Mesenchymal stem cell (in vitro differentiated cells and primary cell): Measurements from ENCODE around the gene DGCR8.

Source experiments
- DNase-seq: peaks from one replicate; pipeline ENCODE4 v3.0.0-alpha.2; 2013
- H2AFZ ChIP-seq: one replicate; pipeline ENCODE4 v1.6.1; 2013; ENCODE audit warnings: low read depth, mild to moderate bottlenecking, control low read depth, inconsistent platforms, low read length, moderate library complexity
- H2AK5ac ChIP-seq: 2 replicates; pipeline ENCODE4 v1.6.1; 2013; ENCODE audit warnings: low read length, moderate library complexity, mild to moderate bottlenecking, inconsistent platforms; ENCODE audit not compliant: severe bottlenecking
- H2BK120ac ChIP-seq: one replicate; pipeline ENCODE4 v1.6.1; 2013; ENCODE audit warnings: low read depth, mild to moderate bottlenecking, inconsistent platforms, low read length, moderate library complexity
- H2BK12ac ChIP-seq, 2 experiments: one replicate each; pipeline ENCODE4 v1.6.1; 2013; ENCODE audit warnings: inconsistent platforms in 2 of 2, low read length in 2 of 2, mild to moderate bottlenecking in 2 of 2, moderate library complexity in 2 of 2, control low read depth in 1 of 2
- H2BK15ac ChIP-seq: one replicate; pipeline ENCODE4 v1.6.1; 2013; ENCODE audit warnings: mild to moderate bottlenecking, low read depth, inconsistent platforms; ENCODE audit not compliant: poor library complexity, severe bottlenecking
- H2BK5ac ChIP-seq: 2 replicates; pipeline ENCODE4 v1.6.1; 2013; ENCODE audit warnings: low read depth, mild to moderate bottlenecking, low read length, control low read depth, inconsistent platforms; ENCODE audit not compliant: poor library complexity, severe bottlenecking
- H3K14ac ChIP-seq, 2 experiments: one replicate each; pipeline ENCODE4 v1.6.1; 2013; ENCODE audit warnings: inconsistent platforms in 2 of 2, low read length in 2 of 2, control low read depth in 1 of 2, mild to moderate bottlenecking in 1 of 2, moderate library complexity in 1 of 2
- H3K18ac ChIP-seq, 2 experiments: one replicate each; pipeline ENCODE4 v1.6.1; 2013; ENCODE audit warnings: inconsistent platforms in 2 of 2, low read length in 2 of 2, control low read depth in 1 of 2, low read depth in 1 of 2, mild to moderate bottlenecking in 1 of 2
- H3K23ac ChIP-seq, 2 experiments: one replicate each; pipeline ENCODE4 v1.6.1; 2013; ENCODE audit warnings: inconsistent platforms in 2 of 2, low read length in 2 of 2, mild to moderate bottlenecking in 2 of 2, moderate library complexity in 2 of 2, control low read depth in 1 of 2
- H3K27ac ChIP-seq: 2 replicates; pipeline ENCODE4 v1.5.1; 2013; ENCODE audit warnings: mild to moderate bottlenecking, moderate library complexity, low read length, control low read depth, inconsistent platforms; ENCODE audit not compliant: poor library complexity, severe bottlenecking
- H3K27me3 ChIP-seq, 2 experiments: 2 replicates each; pipeline versions ENCODE4 v1.6.1 to v1.7.0; 2013; ENCODE audit warnings: low read length in 2 of 2, mild to moderate bottlenecking in 2 of 2, moderate library complexity in 2 of 2, control low read depth in 1 of 2, inconsistent platforms in 1 of 2; ENCODE audit not compliant: control insufficient read depth in 1 of 2, insufficient read depth in 1 of 2
- H3K36me3 ChIP-seq, 2 experiments: 2 replicates each; pipeline versions ENCODE4 v1.6.1 to v1.7.0; 2013; ENCODE audit warnings: low read length in 2 of 2, control low read depth in 1 of 2, inconsistent platforms in 1 of 2, low read depth in 1 of 2, mild to moderate bottlenecking in 1 of 2; ENCODE audit not compliant: insufficient read depth in 2 of 2, control insufficient read depth in 1 of 2
- H3K4ac ChIP-seq, 2 experiments: one replicate each; pipeline ENCODE4 v1.6.1; 2013; ENCODE audit warnings: inconsistent platforms in 2 of 2, low read length in 2 of 2, mild to moderate bottlenecking in 2 of 2, moderate library complexity in 2 of 2, control low read depth in 1 of 2, low read depth in 1 of 2
- H3K4me1 ChIP-seq: 2 replicates; pipeline ENCODE4 v1.6.1; 2013; ENCODE audit warnings: low read depth, low read length, control low read depth; ENCODE audit not compliant: control insufficient read depth, insufficient read depth
- H3K4me2 ChIP-seq: 2 replicates; pipeline ENCODE4 v1.6.1; 2013; ENCODE audit warnings: low read length, mild to moderate bottlenecking, inconsistent platforms; ENCODE audit not compliant: poor library complexity, severe bottlenecking
- H3K4me3 ChIP-seq, 2 experiments: 2 replicates each; pipeline versions ENCODE4 v1.5.1 to v1.7.0; 2013; ENCODE audit warnings: low read length in 2 of 2, mild to moderate bottlenecking in 2 of 2, control low read depth in 1 of 2, low read depth in 1 of 2; ENCODE audit not compliant: insufficient read depth in 1 of 2
- H3K79me1 ChIP-seq: replicated peaks from 2 replicates; pipeline ENCODE4 v1.6.1; 2013; ENCODE audit warnings: mild to moderate bottlenecking, control low read depth, low read length, inconsistent platforms; ENCODE audit not compliant: poor library complexity, severe bottlenecking
- H3K9ac ChIP-seq: 2 replicates; pipeline ENCODE4 v1.7.0; 2013; ENCODE audit warnings: mild to moderate bottlenecking, low read length, moderate library complexity
- H3K9me3 ChIP-seq: 2 replicates; pipeline ENCODE4 v1.7.0; 2013; ENCODE audit warnings: mild to moderate bottlenecking, low read length; ENCODE audit not compliant: control insufficient read depth
- H4K8ac ChIP-seq: one replicate; pipeline ENCODE4 v1.6.1; 2013; ENCODE audit warnings: inconsistent platforms, mild to moderate bottlenecking, low read length, moderate library complexity
- H4K91ac ChIP-seq: one replicate; pipeline ENCODE4 v1.6.1; 2013; ENCODE audit warnings: mild to moderate bottlenecking, low read length, inconsistent platforms
- WGBS: methylation state at CpG from one replicate; pipeline ENCODE4 v1.1.7; 2013; ENCODE audit warnings: mixed read lengths; 5-methylcytosine and 5-hydroxymethylcytosine counted together

DGCR8 gene

DNA sequence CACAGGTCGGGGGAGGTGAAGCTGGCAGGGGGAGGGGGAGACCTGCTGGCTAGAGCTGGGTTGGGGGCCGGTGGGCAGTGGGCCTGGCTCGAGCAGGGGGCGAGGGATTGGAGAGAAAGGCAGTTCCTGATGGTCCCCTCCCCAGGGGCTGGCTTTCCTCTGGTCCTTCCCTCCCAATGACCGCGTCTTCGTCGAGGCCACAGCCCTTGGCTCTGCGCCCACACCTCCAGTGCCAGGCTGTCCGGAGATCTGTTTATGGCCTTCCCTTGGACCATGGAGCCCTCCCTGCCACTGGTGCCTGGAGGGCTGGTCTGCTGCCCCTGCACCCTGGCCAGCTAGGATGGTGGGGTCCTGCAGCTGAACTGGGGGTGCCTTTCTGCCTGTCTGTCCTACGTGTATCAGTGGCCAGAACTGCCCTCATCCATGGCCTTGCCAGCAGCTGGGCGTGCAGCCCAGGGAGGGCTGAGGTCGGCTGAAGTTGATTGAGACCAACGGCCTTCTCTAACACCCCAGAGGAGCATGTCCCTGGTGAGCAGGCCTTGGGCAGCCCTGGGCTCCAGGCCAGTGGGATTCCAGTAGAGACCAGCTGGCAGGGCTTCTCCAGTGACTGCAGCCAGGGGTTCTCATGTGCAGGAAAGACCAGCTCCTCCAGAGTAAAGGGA is 46.9 kb upstream of the DGCR8 start:
- no peak overlapping the region for H2BK120ac ChIP-seq
- no peak overlapping the region for H3K4me2 ChIP-seq
- H2BK15ac ChIP-seq: no peak overlapping the region
- H3K14ac ChIP-seq: peak overlapping the region in 1 of 2 experiments; percentile 16
- H3K9me3 ChIP-seq: peaks cover 3% of the 10 kb centered on the region
- H2AK5ac ChIP-seq: no peak overlapping the region
- no peak overlapping the region for H3K23ac ChIP-seq
- H2AFZ ChIP-seq: no peak overlapping the region
- peak overlapping the region in 1 of 2 experiments; percentile 14 for H3K4me3 ChIP-seq
- WGBS: 94% methylated on average over 14 of the region's 14 CpGs
- no peak overlapping the region for H2BK12ac ChIP-seq
- peaks cover 33 to 73% of the 10 kb centered on the region in 2 experiments for H3K36me3 ChIP-seq
- no peak overlapping the region for H3K27ac ChIP-seq
- no peak for DNase-seq
- peaks cover 65% of the 10 kb centered on the region for H3K79me1 ChIP-seq
- H3K4me1 ChIP-seq: peaks cover 17% of the 10 kb centered on the region
- H3K27me3 ChIP-seq: no peaks in the 10 kb centered on the region
- no peak overlapping the region for H3K18ac ChIP-seq
- H2BK5ac ChIP-seq: no peak overlapping the region
- H4K8ac ChIP-seq: no peak overlapping the region
- no peak overlapping the region for H3K4ac ChIP-seq
- no peak overlapping the region for H4K91ac ChIP-seq
- no peak overlapping the region for H3K9ac ChIP-seq

DNA sequence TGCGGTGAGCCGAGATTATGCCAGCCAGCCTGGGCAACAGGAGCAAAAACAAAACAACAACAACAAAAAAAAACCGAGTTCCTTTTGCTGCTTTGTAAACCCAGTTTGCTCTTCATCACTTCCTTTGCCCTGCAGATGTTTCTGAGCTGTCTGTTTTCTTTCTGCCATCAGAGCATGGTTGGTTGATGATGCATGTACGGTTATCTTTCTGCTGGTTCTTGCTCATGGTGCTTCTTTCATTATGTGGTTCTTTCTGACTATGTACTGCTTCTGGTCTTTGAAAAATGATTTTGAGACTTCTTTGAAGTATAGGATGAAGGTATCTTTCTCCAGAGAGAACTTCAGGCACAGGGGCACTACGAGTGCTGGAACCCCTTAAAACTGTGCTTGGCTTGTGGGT is 45.9 kb upstream of the DGCR8 start:
- peaks cover 17% of the 10 kb centered on the region for H3K4me1 ChIP-seq
- no peak overlapping the region for H3K27ac ChIP-seq
- H4K91ac ChIP-seq: no peak overlapping the region
- peaks cover 40 to 76% of the 10 kb centered on the region in 2 experiments for H3K36me3 ChIP-seq
- H2AFZ ChIP-seq: no peak overlapping the region
- H3K4me3 ChIP-seq: no peak overlapping the region
- no peaks in the 10 kb centered on the region for H3K27me3 ChIP-seq
- peaks cover 61% of the 10 kb centered on the region for H3K79me1 ChIP-seq
- no peak overlapping the region for H3K4ac ChIP-seq
- no peak overlapping the region for H2BK12ac ChIP-seq
- H3K23ac ChIP-seq: no peak overlapping the region
- peaks cover 3% of the 10 kb centered on the region for H3K9me3 ChIP-seq
- H2BK120ac ChIP-seq: no peak overlapping the region
- H3K9ac ChIP-seq: no peak overlapping the region
- H2AK5ac ChIP-seq: no peak overlapping the region
- H4K8ac ChIP-seq: no peak overlapping the region
- no peak for DNase-seq
- H3K18ac ChIP-seq: no peak overlapping the region
- H3K4me2 ChIP-seq: no peak overlapping the region
- H2BK15ac ChIP-seq: no peak overlapping the region
- 61% methylated on average over 5 of the region's 5 CpGs for WGBS
- H3K14ac ChIP-seq: no peak overlapping the region
- H2BK5ac ChIP-seq: no peak overlapping the region

DNA sequence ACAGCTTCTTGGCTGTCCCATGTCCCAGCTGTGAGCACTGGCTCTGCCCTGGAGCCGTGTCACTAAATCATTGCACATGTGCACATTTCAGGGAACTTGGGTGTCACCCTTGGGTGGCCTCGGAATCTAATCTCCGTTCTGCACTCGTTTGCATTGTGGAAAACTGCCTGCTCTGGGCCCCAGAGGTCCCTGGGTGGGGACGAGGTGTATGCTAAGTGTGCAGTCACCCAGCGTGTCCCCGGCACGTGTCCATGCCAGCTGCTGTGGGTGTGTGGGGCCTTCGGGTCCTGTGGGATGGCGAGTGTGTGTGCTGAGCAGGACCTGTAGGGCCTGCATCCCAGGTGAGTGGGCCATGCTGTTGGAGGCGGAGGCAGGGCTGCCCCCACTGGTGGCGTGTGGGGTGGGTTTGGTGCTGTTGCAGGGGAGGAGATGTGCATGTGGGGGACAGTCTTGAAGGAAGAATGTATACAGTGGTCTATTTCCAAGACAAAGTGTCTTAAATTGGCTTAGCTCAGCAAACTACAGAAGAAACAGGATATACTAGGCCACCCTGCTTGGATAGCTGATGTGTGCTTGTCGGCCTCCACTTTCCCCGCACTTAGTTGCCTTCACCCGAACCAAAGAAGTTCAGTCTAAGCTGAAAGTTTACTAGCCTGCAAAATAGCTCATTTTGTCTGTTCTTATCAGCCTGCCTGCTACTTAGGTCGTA is 44.5 kb upstream of the DGCR8 start:
- no peak overlapping the region for H3K9ac ChIP-seq
- H3K4me2 ChIP-seq: no peak overlapping the region
- peaks cover 15% of the 10 kb centered on the region for H3K4me1 ChIP-seq
- H3K9me3 ChIP-seq: peaks cover 3% of the 10 kb centered on the region
- H2BK5ac ChIP-seq: no peak overlapping the region
- no peaks in the 10 kb centered on the region for H3K27me3 ChIP-seq
- no peak overlapping the region for H2AK5ac ChIP-seq
- H4K91ac ChIP-seq: peak overlapping the region; percentile 15
- H3K14ac ChIP-seq: no peak overlapping the region
- no peak overlapping the region for H3K27ac ChIP-seq
- H3K23ac ChIP-seq: no peak overlapping the region
- H3K18ac ChIP-seq: no peak overlapping the region
- no peak overlapping the region for H2BK120ac ChIP-seq
- peaks cover 53 to 80% of the 10 kb centered on the region in 2 experiments for H3K36me3 ChIP-seq
- no peak overlapping the region for H3K4ac ChIP-seq
- H2AFZ ChIP-seq: no peak overlapping the region
- no peak overlapping the region for H2BK12ac ChIP-seq
- peaks cover 56% of the 10 kb centered on the region for H3K79me1 ChIP-seq
- no peak for DNase-seq
- no peak overlapping the region for H3K4me3 ChIP-seq
- no peak overlapping the region for H4K8ac ChIP-seq
- H2BK15ac ChIP-seq: no peak overlapping the region
- WGBS: 92% methylated on average over 16 of the region's 16 CpGs

DNA sequence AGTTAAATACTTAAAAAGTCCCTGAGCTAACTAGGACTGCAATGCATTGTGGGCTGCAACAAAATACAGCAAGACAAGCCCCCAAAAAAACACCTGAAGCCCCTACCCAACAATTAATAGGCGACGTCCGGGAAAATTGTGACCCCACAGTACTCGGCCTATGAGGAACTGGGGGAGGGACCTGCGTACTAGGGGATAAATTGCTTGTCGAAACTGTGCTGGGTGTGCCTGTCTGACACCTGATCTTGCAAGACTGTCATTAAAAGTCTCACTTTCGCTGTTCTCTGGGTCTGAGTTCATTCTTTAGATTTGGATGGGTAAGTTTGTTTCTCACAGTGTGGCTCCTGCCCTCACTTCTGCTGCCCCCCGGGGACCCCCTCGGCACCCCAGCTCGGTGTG is 44.0 kb upstream of the DGCR8 start:
- no peak for DNase-seq
- H3K27me3 ChIP-seq: no peaks in the 10 kb centered on the region
- H3K23ac ChIP-seq: no peak overlapping the region
- H3K4me3 ChIP-seq: no peak overlapping the region
- no peak overlapping the region for H3K4ac ChIP-seq
- no peak overlapping the region for H3K9ac ChIP-seq
- no peak overlapping the region for H3K14ac ChIP-seq
- H3K79me1 ChIP-seq: peaks cover 56% of the 10 kb centered on the region
- no peak overlapping the region for H2AFZ ChIP-seq
- H2BK15ac ChIP-seq: no peak overlapping the region
- H3K9me3 ChIP-seq: peaks cover 3% of the 10 kb centered on the region
- WGBS: 91% methylated on average over 10 of the region's 10 CpGs
- H3K27ac ChIP-seq: no peak overlapping the region
- no peak overlapping the region for H2BK120ac ChIP-seq
- peaks cover 57 to 85% of the 10 kb centered on the region in 2 experiments for H3K36me3 ChIP-seq
- H2BK12ac ChIP-seq: no peak overlapping the region
- H3K4me1 ChIP-seq: peaks cover 15% of the 10 kb centered on the region
- no peak overlapping the region for H3K4me2 ChIP-seq
- no peak overlapping the region for H2BK5ac ChIP-seq
- no peak overlapping the region for H2AK5ac ChIP-seq
- H4K8ac ChIP-seq: no peak overlapping the region
- no peak overlapping the region for H3K18ac ChIP-seq
- no peak overlapping the region for H4K91ac ChIP-seq
